Chondrocyte (in vitro differentiated cells): ENCODE data around the gene FAAH2. TPM values are rescaled to one million over a fixed set of nuclear protein-coding genes. Genes with fewer than 3 reads are reported as not detected.
A peak's percentile ranks its signal among the peaks of the same experiment; 100 is the strongest.

ENCODE experiments used
- DNase-seq: peaks from one replicate; pipeline ENCODE4 v3.0.0; 2021; ENCODE audit warnings: mixed read lengths, low spot score
- H3K27ac Mint-ChIP-seq: one replicate; pipeline ENCODE4 v1.8.0; 2021; ENCODE audit warnings: mild to moderate bottlenecking, moderate library complexity, mixed read lengths; ENCODE audit not compliant: unreplicated experiment
- H3K27me3 Mint-ChIP-seq: 2 replicates; pipeline ENCODE4 v1.8.0; 2021; ENCODE audit warnings: low read depth, mixed read lengths
- H3K36me3 Mint-ChIP-seq: 2 replicates; pipeline ENCODE4 v1.8.0; 2021; ENCODE audit warnings: low read depth, mixed read lengths
- H3K4me1 Mint-ChIP-seq: 2 replicates; pipeline ENCODE4 v1.8.0; 2021; ENCODE audit warnings: low read depth, mild to moderate bottlenecking, mixed read lengths
- H3K4me3 Mint-ChIP-seq: one replicate; pipeline ENCODE4 v1.8.0; 2021; ENCODE audit warnings: mild to moderate bottlenecking, moderate library complexity, mixed read lengths; ENCODE audit not compliant: unreplicated experiment
- H3K9me3 Mint-ChIP-seq: 2 replicates; pipeline ENCODE4 v1.8.0; 2021; ENCODE audit warnings: low read depth, mixed read lengths
- total RNA-seq: library from RNA; stranded (reverse); gene quantifications from 3 replicates; pipeline ENCODE4 v1.2.1, GENCODE V29; 2021
- TF ChIP-seq, protein P1 (sequence below): fragments of 200-600 bp; sonication (generic); IDR thresholded peaks from 2 replicates; pipeline ENCODE4 v1.5.0; 2021; ENCODE audit warnings: antibody characterized with exemption, mild to moderate bottlenecking, moderate library complexity

Gene FAAH2
- total RNA-seq, 1 donor from 2014 or later: 0.50 TPM

DNA sequence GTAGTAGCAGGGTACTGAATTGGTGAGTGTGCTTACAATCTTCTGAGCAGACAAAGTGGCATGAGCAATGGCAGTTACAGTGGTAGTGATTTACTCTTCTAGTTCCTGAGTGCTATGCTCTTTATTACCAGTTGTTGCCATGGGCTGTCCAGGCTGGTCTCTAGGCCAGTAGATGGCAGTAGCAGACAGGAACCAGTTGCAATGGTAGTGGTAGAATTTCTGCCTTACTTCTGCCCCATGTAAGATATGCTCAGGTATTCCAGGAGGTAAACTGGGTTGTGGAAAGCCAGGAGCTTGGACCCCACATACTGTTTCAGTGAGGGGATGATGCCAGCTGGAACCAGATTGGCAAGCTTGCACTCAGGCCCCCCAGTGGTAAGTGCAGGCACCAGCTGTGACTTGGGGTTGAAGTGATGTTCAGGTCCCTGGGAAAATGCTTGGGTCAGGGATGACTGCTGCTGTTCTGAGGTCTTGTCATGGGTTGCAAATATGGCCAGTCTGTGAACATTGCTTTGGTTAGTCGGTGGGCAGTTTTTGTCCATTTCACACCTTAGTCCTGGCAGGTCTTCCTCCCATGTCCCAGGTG lies 242.3 kb downstream of the FAAH2 start:
- H3K27me3 Mint-ChIP-seq: no peaks in the 10 kb centered on the region
- H3K9me3 Mint-ChIP-seq: peaks cover 27% of the 10 kb centered on the region
- H3K4me3 Mint-ChIP-seq: no peak overlapping the region
- H3K27ac Mint-ChIP-seq: no peak overlapping the region
- no peaks in the 10 kb centered on the region for H3K4me1 Mint-ChIP-seq
- H3K36me3 Mint-ChIP-seq: no peaks in the 10 kb centered on the region
- DNase-seq: no peak
- TF ChIP-seq, protein P1, sequence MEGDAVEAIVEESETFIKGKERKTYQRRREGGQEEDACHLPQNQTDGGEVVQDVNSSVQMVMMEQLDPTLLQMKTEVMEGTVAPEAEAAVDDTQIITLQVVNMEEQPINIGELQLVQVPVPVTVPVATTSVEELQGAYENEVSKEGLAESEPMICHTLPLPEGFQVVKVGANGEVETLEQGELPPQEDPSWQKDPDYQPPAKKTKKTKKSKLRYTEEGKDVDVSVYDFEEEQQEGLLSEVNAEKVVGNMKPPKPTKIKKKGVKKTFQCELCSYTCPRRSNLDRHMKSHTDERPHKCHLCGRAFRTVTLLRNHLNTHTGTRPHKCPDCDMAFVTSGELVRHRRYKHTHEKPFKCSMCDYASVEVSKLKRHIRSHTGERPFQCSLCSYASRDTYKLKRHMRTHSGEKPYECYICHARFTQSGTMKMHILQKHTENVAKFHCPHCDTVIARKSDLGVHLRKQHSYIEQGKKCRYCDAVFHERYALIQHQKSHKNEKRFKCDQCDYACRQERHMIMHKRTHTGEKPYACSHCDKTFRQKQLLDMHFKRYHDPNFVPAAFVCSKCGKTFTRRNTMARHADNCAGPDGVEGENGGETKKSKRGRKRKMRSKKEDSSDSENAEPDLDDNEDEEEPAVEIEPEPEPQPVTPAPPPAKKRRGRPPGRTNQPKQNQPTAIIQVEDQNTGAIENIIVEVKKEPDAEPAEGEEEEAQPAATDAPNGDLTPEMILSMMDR: peak; percentile 60

Other genes starting within 250 kb of the FAAH2 start
- 12.9 to 24.2 TPM (median 13.9 TPM) in 3 replicates for gene SPIN2B, start 165.2 kb upstream of the FAAH2 start, total RNA-seq
- gene SPIN2A, start 149.3 kb upstream of the FAAH2 start, total RNA-seq: 0.54 to 2.3 TPM (median 1.0 TPM) in 3 replicates